Hepatocyte (in vitro differentiated cells): ENCODE results near the gene POLR2I. TPM values are rescaled to one million over a fixed set of nuclear protein-coding genes. Genes with fewer than 3 reads are reported as not detected.

Experiments used
- DNase-seq: peaks from one replicate; pipeline ENCODE4 v3.0.0-alpha.2; 2016; ENCODE audit warnings: low spot score
- H2AFZ ChIP-seq: fragments of 200-600 bp; sonication (generic); 2 replicates; pipeline ENCODE4 v1.6.0; 2016; ENCODE audit warnings: antibody characterized with exemption, mild to moderate bottlenecking
- H3K27ac ChIP-seq: fragments of 200-600 bp; sonication (generic); 2 replicates; pipeline ENCODE4 v1.5.1; 2016; ENCODE audit warnings: mild to moderate bottlenecking
- H3K27me3 ChIP-seq: fragments of 200-600 bp; sonication (generic); 2 replicates; pipeline ENCODE4 v1.6.1; 2016
- H3K36me3 ChIP-seq: fragments of 200-600 bp; sonication (generic); replicated peaks from 2 replicates; pipeline ENCODE4 v1.5.1; 2016; ENCODE audit warnings: low read depth; ENCODE audit not compliant: insufficient read depth
- H3K4me1 ChIP-seq: fragments of 200-600 bp; sonication (generic); 2 replicates; pipeline ENCODE4 v1.5.1; 2016; ENCODE audit warnings: mild to moderate bottlenecking, moderate library complexity; ENCODE audit not compliant: insufficient read depth
- H3K4me2 ChIP-seq: fragments of 200-600 bp; sonication (generic); 2 replicates; pipeline ENCODE4 v1.6.0; 2016
- H3K4me3 ChIP-seq: fragments of 200-600 bp; sonication (generic); 2 replicates; pipeline ENCODE4 v1.5.1; 2016; ENCODE audit warnings: mild to moderate bottlenecking
- H3K79me2 ChIP-seq: fragments of 200-600 bp; sonication (generic); 2 replicates; pipeline ENCODE4 v1.6.0; 2017; ENCODE audit warnings: mild to moderate bottlenecking
- H3K9me2 ChIP-seq: fragments of 200-600 bp; sonication (generic); replicated peaks from 2 replicates; pipeline ENCODE4 v1.6.0; 2017; ENCODE audit warnings: mild to moderate bottlenecking; ENCODE audit not compliant: insufficient read depth
- H3K9me3 ChIP-seq: fragments of 200-600 bp; sonication (generic); 2 replicates; pipeline ENCODE4 v1.5.1; 2016; ENCODE audit warnings: low read depth, mild to moderate bottlenecking
- H4K20me1 ChIP-seq: fragments of 200-600 bp; sonication (generic); 2 replicates; pipeline ENCODE4 v1.6.0; 2016; ENCODE audit warnings: mild to moderate bottlenecking; ENCODE audit not compliant: insufficient read depth, poor library complexity, severe bottlenecking
- CTCF ChIP-seq: fragments of 200-600 bp; sonication (generic); IDR thresholded peaks from 2 replicates; pipeline ENCODE4 v1.5.1; 2016; ENCODE audit warnings: antibody characterized with exemption, mild to moderate bottlenecking; ENCODE audit not compliant: poor library complexity
- EZH2 ChIP-seq: fragments of 200-600 bp; sonication (generic); IDR thresholded peaks from 2 replicates; pipeline ENCODE4 v1.6.1; 2016; ENCODE audit warnings: antibody characterized with exemption, mild to moderate bottlenecking, borderline replicate concordance
- EZH2phosphoT487 ChIP-seq: fragments of 200-600 bp; sonication (generic); IDR thresholded peaks from one replicate; pipeline ENCODE4 v1.6.1; 2018; ENCODE audit warnings: antibody characterized with exemption, mild to moderate bottlenecking, low read depth, moderate library complexity; ENCODE audit not compliant: unreplicated experiment, severe bottlenecking
- WGBS: methylation state at CpG from one replicate; pipeline ENCODE4 v1.1.6; 2016; ENCODE audit warnings: low lambda C conversion rate; ENCODE audit errors: missing lambda C conversion rate; 5-methylcytosine and 5-hydroxymethylcytosine counted together
- polyA plus RNA-seq: library from polyadenylated mRNA; unstranded; fragments of >200 nt; fragmentation: Nextera tagmentation; extraction: Ambion mirVana; gene quantifications from 2 replicates; pipeline ENCODE4 v1.2.1, GENCODE V29; 2016
- total RNA-seq: library from RNA; depleted of rRNA; stranded (reverse); fragments of >200 nt; gene quantifications from 2 replicates; pipeline ENCODE4 v1.2.3, GENCODE V29; 2014

The POLR2I gene
- total and polyA plus RNA-seq, 2 experiments from 2014 or later: 19.3 to 115 TPM

- H3K4me3 ChIP-seq: no peak overlapping the region
- no peak overlapping the region for H3K27ac ChIP-seq
- no peaks in the 10 kb centered on the region for H4K20me1 ChIP-seq
- H2AFZ ChIP-seq: no peak overlapping the region
- WGBS: 96% methylated on average over 24 of the region's 24 CpGs
- no peaks in the 10 kb centered on the region for H3K36me3 ChIP-seq
- no peaks in the 10 kb centered on the region for H3K9me3 ChIP-seq
- no peak for DNase-seq
- H3K27me3 ChIP-seq: no peaks in the 10 kb centered on the region
- no peak overlapping the region for H3K4me2 ChIP-seq
- H3K4me1 ChIP-seq: no peaks in the 10 kb centered on the region
- no peaks in the 10 kb centered on the region for H3K79me2 ChIP-seq
- TF ChIP-seq EZH2: no peak
- no peak for TF ChIP-seq EZH2phosphoT487
- TF ChIP-seq CTCF: no peak
- H3K9me2 ChIP-seq: no peaks in the 10 kb centered on the region
Measured at GRCh38 chr19:36103040-36103626, 11.5 kb downstream of the POLR2I start.

GRCh38 chr19:36101550-36102327 lies 12.9 kb downstream of the POLR2I start:
- Histone ChIP-seq H3K27ac (no peak overlapping the region), H3K27me3 (no peaks in the 10 kb centered on the region), H3K4me1 (no peaks in the 10 kb centered on the region), H3K9me3 (no peaks in the 10 kb centered on the region), H4K20me1 (no peaks in the 10 kb centered on the region), H3K4me3 (no peak overlapping the region), H3K79me2 (no peaks in the 10 kb centered on the region), H2AFZ (no peak overlapping the region), H3K36me3 (no peaks in the 10 kb centered on the region), H3K9me2 (no peaks in the 10 kb centered on the region), H3K4me2 (no peak overlapping the region)
- 96% methylated on average over 26 of the region's 27 CpGs for WGBS
- no peak for DNase-seq
- no peak for TF ChIP-seq EZH2phosphoT487
- TF ChIP-seq EZH2: no peak
- no peak for TF ChIP-seq CTCF

- 93% methylated on average over 5 of the region's 5 CpGs for WGBS
- TF ChIP-seq EZH2phosphoT487: no peak
- no peak for TF ChIP-seq EZH2
- no peak for TF ChIP-seq CTCF
- Histone ChIP-seq H3K27ac (no peak overlapping the region), H2AFZ (no peak overlapping the region), H3K4me2 (no peak overlapping the region), H3K9me3 (no peaks in the 10 kb centered on the region), H4K20me1 (no peaks in the 10 kb centered on the region), H3K9me2 (no peaks in the 10 kb centered on the region), H3K36me3 (no peaks in the 10 kb centered on the region), H3K27me3 (no peaks in the 10 kb centered on the region), H3K4me3 (no peak overlapping the region), H3K79me2 (no peaks in the 10 kb centered on the region), H3K4me1 (no peaks in the 10 kb centered on the region)
- DNase-seq: no peak
Measured at GRCh38 chr19:36100476-36100875, 14.2 kb downstream of the POLR2I start.
